HG03025 (cell line): ENCODE results near the gene HABP4.
A peak's percentile ranks its signal among the peaks of the same experiment; 100 is the strongest.

ENCODE experiments used
- ATAC-seq: cut with Tn5 transposase; IDR thresholded peaks from one replicate; pipeline ENCODE4 v1.9.1; 2021; ENCODE audit warnings: mild to moderate bottlenecking, moderate library complexity; ENCODE audit not compliant: unreplicated experiment, low FRiP score

Gene HABP4

DNA sequence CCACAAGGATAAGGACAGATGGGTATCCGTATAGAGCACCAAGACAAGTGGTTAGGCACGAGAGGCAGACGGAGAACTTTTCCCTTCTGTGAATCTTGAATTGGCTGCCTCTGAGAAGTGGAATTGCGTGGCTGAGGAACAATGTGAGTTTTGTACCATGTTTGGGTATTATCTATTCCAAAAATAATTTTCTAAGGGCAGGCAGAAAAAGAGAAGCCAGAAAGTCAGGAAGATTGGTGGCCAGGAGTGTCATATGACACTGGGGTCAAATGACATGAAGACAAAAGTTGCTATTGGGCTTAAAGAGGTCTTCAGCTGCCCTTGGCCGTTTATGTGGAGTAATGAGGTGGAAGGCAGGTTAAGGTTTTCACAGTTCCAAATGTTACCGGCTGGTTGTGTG is 14.5 kb downstream of the HABP4 start:
- ATAC-seq: no peak

DNA sequence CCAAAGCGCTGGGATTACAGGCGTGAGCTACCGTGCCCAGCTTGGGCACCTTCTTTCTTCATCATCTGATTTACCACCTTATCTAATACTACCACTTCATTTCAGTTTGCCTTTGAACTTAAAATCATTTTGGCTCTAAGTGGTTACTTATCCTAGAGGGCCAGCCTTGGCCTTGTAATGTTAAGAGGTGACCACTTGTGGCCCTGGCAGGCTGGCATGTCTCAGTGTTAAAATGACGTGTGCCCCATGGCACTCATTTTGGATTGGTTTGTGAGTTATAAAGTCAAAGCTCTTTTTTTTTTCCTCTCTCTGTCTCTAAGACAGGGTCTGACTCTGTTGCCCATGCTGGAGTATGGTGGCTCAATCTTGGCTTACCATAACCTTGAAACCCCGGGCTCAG is 17.8 kb downstream of the HABP4 start:
- ATAC-seq: no peak

DNA sequence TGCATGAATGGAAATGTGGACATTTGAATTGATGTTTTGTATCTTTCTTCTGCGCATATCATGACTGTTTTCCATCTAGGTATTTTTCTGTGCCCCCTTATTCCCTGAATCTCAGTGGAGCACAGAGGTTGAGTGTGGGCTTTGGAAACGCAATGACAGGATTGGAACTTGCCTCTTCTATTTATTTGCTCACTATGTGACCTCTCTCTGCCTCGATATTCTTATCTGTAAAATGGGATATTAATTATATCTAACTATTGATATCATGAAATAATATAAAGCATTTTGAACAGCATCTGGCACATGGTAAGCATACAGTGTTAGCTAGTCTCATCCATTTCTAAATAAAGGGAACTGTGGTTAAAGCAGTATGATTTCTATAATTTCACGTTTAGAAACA is 26.0 kb downstream of the HABP4 start:
- ATAC-seq: no peak

DNA sequence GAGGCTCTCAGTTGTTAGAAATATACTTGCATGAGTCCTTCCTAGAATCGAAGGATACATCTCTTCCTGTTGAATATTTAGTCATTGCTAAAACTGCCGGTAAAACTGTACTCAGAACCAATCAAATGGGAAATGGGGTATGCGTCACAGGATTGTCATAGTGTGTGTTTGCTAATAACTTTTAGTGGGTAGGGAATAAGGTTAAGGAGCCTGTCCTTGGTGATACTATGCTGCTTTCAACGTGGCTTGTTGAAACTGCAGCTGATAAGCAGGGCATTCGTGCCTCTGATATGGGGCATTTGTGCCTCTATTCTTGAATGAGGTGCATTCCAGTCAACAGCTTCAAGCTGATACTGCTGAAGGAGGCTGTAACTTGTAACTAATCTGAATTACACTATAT is 26.6 kb downstream of the HABP4 start:
- no peak for ATAC-seq

DNA sequence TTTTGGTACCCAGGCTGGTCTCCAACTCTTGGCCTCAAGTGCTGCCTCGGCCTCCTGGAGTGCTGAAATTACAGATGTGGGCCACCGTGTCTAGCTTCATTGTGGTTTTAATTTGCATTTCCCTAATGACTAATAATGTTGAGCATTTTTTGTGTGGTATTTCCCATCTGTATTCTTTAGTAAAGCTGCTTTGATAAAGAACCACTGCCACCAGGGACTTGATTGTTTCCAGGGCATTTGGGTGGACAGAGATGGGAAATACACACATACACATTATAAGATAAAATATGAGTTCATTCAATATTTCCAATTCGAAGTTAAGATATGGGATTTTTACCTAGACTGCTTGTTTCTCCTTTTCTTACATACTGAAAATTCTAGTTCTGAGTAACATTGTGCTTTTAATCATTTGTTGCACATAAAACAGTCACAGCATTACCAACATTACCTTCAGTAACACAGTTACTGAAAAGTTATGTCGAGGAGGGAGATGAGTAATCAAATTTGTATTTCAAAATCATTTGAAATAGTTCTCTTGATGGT is 28.9 kb downstream of the HABP4 start:
- peak; percentile 50 for ATAC-seq

DNA sequence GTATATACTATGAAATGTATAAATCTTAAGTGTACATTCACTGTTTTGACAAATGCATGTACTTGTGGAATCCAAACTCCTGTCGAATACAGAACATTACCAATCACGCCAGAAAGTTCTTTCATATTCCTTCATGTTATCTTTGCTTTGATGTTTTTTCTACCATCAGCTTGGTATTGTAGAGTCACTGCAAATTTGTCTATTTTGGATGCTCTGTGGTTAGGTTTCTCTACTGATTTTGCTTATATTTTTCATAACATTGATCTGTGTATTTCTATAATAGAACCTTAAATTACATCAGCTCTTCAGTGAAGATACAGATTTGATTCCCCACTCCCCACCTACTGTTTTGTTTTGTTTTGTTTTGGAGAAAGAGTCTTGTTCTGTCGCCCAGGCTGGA is 30.8 kb downstream of the HABP4 start:
- ATAC-seq: no peak

DNA sequence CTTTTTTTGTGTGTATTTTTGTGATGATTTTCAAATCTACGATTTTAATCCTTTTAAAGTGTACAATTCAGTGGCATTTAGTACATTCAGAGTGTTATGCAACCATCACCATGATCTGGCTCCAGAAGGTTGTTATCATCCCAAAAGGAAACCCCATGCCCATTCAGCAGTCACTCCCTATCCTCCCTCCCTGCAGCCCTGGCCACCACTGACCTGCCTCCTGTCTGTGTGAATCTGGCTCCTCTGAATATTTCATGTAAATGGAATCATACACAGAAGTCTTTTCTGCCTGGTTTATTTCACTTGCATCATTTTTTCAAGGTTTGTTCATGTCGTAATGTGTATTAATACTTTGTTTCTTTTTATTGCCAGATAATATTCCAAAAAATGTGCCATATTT is 32.5 kb downstream of the HABP4 start:
- no peak for ATAC-seq

DNA sequence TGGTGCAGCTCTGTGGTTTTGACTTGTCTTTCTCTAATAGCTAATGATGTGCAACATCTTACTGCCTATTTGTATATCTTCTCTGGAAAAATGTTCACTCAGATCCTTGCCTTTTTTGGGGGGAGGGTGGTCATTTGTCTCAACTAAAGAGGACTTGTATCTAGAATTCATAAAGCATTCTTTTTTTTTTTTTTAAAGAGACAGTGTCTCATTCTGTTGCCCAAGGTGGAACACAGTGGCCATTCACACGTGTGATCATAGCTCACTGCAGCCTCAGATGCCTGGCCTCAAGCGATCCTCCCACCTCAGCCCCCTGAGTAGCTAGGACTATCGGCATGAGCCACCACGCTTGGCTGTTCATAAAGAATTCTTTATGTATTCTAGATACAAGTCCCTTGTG is 33.2 kb downstream of the HABP4 start:
- no peak for ATAC-seq

DNA sequence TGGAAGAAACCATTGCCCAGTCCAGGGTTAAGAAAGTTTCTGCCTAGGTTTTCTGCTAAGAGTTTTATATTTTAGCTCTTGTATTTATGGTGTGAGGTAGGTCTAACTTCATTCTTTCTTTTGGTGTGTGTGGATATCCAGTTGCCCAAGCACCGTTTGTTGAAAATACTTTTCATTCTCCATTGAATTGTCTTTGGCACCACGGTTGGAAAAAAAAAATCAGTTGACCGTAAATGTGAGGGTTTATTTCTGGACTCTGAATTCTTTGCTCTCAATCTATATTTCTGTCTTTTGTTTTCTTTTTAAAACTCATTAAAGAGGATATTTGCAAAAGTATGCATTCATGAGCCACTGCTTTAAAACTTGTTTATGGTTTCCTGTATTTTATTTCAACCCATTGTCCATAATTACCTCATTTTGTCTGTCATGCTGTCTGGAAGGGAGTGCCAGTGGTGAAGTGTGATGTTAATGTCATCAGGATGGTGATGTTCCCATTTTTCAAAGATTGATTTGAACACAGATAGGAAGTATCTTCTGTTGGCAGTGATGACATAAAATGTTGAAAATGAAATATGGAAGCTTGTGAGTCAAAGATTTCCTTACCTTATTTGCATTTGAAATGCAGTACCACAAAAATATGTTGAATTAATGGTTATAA is 33.9 kb downstream of the HABP4 start:
- ATAC-seq: no peak

DNA sequence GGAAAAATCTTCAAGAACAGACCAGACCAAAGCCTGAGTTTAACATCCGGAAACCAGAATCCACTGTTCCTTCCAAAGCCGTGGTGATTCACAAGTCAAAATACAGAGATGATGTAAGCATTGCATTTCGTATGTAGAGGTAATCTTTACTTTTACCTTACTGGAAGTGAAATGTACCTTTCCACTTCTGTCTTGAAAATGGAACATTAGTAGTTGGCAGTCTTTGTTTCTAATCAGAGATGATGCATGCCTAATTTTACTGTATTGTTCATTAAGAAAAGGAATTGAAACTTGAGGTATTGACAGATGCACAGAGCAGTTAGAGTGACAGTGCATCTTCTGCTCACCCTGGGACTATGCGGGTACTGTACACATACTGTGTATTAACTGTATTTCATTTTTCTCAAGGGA is 34.6 kb downstream of the HABP4 start:
- ATAC-seq: peak; percentile 96

DNA sequence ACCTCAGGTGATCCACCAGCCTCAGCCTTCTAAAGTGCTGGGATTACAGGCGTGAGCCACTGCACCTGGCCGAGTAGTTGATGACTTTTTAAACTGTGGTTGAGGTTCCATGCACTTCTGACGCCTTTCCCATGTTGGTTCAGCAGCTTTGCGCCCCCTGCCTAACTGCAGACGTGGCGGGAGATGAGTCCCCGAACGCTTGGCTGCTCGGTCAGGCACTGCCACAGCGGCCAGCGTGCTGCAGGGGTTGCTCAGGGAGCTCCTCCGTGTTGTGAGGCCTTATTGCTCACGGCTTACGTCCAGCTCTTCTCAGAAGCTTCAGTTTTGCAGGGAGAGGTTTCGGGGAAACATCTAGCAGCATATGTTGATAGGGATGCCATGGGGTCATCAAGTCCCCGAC is 35.3 kb downstream of the HABP4 start:
- no peak for ATAC-seq

DNA sequence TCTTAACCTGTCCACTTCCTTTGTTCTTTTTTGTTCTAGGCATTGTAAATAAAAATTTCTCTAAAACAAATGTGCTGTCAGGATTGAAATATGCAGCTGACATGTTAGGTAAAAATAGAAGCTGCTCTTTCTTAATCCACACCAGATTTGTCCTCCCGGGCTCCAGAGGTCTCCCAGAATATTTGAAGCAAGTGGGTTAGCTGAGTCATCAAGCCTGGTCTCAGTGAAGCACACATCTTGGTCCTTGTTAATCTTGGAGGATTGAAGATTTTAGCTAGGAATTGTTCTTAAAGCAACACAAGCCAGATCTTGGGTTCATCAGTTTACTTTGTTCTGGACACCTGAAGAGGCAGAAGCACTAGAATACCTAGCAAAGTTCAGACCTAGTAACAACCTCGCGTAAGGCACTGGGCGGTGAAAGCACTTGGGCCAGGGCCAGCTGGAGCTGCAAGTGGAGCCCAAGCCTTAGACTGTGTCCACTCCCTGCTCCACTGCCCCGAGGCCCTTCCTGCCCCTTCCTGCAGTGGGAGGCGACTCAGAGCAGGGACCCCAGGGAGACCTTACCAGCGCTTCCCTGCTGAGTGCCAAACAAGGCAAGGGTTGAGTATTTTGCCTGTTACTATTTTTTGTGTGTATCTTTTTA is 36.5 kb downstream of the HABP4 start:
- ATAC-seq: no peak

DNA sequence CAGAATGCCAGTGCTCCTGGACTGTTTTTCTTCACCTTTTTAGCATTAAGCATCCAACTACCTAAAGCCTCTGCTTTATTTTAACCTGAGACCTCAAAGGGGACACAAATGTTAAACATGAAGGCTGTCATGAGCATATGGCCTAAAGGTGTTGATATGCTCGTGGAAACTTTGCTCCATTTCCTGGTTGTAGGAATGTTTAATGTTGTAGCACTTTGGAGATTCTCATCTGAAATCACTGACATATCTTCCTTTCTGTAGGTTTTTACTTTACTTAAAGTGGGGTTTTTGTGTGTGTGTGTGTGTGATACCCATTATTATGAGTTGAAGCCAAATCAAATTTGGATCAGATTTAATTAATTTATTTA is 37.0 kb downstream of the HABP4 start:
- ATAC-seq: no peak

DNA sequence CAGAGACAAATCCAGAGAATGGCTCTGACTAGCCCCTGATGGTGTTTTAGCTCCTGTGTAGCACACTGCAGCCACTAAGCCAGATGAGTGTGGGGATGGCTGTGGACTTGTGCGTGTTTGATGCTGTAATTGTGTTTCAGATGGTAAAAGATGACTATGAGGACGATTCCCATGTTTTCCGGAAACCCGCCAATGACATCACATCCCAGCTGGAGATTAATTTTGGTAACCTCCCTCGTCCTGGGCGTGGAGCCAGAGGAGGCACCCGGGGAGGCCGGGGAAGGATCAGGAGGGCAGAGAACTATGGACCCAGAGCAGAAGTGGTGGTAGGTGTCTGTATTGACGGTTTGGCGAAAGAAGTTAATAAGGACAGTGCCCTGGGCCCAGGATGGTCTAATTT is 38.0 kb downstream of the HABP4 start:
- no peak for ATAC-seq

DNA sequence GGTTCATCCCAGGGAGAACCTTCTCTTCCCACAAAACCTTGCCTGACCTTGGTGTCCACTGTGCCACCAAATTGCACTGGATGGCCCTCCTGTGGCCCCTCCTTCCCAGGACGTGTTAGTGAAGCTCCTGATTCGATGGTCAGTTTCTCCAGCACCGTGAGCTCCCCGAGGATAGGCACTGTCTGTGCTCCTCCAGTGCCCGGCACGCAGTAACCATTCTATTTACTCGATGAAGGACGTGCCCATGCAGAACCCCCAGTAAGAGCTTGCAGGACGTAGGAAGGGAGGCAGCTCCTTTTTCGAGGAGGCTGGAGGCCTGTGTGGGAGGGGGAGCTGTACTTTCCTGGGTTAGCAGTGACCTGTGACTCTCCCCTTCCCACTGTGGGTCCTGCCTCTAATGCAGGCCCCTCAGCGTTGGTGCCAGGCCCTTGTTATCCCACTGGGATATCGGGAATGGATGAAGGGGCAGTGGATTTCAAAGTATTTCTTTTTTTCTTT is 39.6 kb downstream of the HABP4 start:
- no peak for ATAC-seq

DNA sequence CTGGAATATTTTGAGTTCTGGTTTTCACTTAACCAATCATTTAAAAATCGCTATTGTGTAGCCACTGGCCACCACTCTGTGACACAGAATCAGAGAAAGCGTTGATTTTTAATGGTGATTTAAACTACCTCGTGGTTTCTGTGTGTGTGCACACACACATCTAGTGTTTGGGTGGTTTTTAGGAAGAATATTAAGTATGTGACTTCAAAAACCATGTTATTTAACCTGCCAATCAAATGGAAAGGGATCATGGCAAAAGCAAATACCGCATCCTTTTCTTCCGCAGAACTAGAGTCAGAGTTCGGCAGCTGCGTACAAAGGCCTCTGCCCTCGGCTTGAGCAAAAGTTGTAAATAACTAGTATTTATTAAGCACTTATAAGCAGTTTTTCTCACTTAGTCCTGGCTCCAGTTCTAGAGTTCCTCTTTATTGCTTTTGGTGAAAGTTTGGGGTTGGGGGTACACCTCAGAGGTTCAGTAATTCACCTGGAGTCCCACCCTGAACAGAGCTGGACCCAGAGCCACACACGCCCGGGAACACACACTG is 40.6 kb downstream of the HABP4 start:
- no peak for ATAC-seq

DNA sequence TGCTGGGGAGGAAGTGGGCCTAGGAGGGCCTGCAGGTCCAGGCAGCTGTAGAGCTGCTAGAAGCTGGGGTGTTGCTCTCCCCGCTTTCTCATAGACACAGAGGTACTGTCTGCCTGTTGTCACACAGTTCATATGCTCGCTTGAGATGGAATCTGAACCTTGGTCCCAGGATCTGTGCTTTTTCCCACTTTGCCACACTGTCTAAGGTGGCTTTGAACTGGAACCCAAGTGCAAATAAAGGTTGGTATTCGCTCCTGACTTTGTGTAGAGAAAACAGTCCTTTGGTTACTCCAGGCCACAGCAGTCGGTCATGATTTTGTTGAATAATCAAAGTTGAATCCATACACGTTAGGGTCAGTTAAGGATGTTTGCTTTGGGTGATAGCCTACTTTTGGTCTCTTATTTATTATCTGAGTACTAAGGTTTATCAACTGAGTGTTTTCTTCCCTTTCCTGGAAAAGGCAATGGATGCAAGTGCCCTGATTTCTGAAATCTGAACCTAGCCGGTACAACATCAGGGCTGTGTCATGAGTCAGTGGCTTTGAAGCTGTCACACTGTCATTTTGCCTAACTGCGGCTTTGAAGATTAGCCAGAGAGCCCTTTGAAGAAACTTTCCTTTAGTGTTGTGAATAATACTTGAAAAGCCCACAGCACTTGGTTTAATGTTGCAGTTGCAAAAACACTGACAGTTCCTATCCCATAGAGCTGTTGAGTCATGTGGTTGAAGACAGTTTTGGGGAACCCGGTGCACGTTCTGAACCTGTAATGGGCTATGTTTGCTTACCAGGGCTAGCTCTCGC is 41.3 kb downstream of the HABP4 start:
- ATAC-seq: no peak

DNA sequence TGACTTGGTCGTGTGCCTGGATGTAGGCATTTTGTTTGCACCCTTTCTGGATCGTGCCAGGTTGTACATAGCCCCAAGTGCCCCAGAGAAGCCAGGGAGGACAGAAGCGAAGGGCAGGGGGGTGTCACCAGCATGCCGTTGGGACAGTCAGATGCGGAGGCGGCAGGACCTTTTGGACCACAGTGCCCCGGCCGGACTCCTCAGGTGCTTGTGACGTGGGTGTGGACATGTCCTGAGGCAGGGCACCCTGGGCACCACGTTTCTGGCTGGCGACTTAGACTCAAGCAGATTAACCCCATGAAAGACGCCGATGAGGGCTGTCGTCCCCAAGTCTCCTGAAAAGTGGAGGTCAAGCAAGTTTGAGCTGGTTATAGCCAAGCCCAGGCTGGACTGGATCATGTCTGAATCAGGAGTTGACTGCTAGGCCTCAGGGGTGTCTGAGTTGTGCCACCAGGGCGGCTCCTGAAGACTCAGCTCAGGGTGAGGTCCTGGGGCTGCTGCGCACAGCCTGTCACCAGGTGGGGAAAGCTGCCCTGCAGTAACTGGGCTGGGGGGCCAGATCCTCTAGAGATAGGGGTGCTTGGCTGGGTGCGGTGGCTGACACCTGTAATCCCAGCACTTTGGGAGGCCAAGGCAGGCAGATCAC is 42.0 kb downstream of the HABP4 start:
- no peak for ATAC-seq

DNA sequence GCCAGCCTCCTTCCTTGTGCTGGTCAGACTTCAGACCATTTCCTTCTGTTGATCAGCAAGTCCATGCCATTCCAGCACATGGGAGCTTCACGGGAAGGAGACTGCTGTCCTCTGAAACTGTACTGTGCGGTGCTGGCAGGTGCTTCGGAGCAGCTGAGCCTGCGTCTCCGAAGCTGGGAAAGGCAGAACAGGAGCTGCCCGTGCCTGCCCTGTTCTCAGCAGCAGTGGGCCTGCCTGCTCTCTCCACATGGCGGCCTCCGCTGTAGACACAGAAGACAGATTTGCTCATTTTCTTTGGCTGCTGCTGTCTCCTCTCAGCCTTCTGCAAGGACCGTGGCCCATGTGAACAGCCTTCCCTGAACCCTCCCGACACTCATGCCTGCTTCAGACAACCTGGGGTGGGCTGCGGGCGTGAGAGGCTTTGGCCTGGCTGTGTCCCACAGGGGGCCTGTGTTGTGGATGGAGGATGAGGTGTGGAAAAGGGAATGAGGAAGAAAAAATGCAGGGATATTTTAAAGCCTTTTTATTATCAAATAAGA is 43.1 kb downstream of the HABP4 start:
- ATAC-seq: no peak

DNA sequence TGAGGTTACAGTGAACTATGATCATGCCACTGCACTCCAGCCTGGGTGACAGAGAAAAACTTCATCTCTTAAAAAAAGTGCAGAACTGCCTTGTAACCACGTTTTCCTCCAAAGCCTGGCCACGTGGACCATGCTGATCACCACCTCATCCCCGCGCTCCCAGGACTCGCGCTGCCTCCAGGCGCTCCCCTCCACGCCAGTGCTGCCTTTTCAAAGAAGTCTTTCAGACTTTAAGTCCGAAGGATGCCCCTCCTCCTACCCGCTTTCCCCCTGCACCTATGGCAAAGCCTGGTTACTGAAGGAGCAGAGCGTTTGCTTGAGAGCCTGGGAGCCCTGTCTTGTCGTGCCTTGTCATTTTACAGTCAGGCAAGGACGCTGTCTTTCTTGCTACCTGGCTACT is 43.8 kb downstream of the HABP4 start:
- no peak for ATAC-seq
